Colonic mucosa (tissue), 4 donors: ENCODE data around the gene CASD1. TPM values are rescaled to one million over a fixed set of nuclear protein-coding genes. Genes with fewer than 3 reads are reported as not detected.

Experiments used
- DNase-seq: peaks from one replicate; pipeline ENCODE4 v3.0.0-alpha.2; 2020
- H3K27ac ChIP-seq: fragments of 200-600 bp; one replicate; pipeline ENCODE4 v1.8.0; 2021
- H3K27me3 ChIP-seq: fragments of 200-600 bp; one replicate; pipeline ENCODE4 v1.8.0; 2021
- H3K36me3 ChIP-seq: fragments of 200-600 bp; one replicate; pipeline ENCODE4 v1.8.0; 2021
- H3K4me1 ChIP-seq: fragments of 200-600 bp; one replicate; pipeline ENCODE4 v1.8.0; 2021; ENCODE audit warnings: mild to moderate bottlenecking
- H3K4me3 ChIP-seq: fragments of 200-600 bp; one replicate; pipeline ENCODE4 v1.8.0; 2021
- H3K9ac ChIP-seq, 2 donors: one replicate each; pipeline ENCODE4 v1.7.0; 2013; ENCODE audit warnings: control low read depth in 2 of 2, low read depth in 2 of 2, low read length in 2 of 2
- H3K9me3 ChIP-seq: fragments of 200-600 bp; one replicate; pipeline ENCODE4 v1.8.0; 2021
- intact Hi-C: fragments of 100-400 bp; cut with DNase I; formaldehyde crosslinking; loops from one replicate; pipeline ENCODE4 v1.14.1; 2022
- total RNA-seq, 2 donors: library from RNA; stranded (reverse); fragmentation: NEBNext Ultra II Directional in 1 of 2; extraction: Animal tissue kit (Norgen Biotek cat#: 25700) in 1 of 2; gene quantifications; one replicate each; pipeline ENCODE4 v1.2.1, GENCODE V29; 2021
- TF ChIP-seq, protein P1 (sequence below): fragments of 200-600 bp; IDR thresholded peaks from one replicate; pipeline ENCODE4 v1.8.0; 2022; ENCODE audit warnings: antibody characterized with exemption, mild to moderate bottlenecking
- donor health status: healthy.
- donor health status: DM: no; HTN: no; CAD: no.
- donor health status: DM: no; HTN: no; CAD: no.

Gene CASD1
- total RNA-seq, 2 donors from 2014 or later = 39.7 to 54.4 TPM

GRCh38 chr7:94567396-94567795, 57.8 kb downstream of the CASD1 start:
- TF ChIP-seq, protein P1, sequence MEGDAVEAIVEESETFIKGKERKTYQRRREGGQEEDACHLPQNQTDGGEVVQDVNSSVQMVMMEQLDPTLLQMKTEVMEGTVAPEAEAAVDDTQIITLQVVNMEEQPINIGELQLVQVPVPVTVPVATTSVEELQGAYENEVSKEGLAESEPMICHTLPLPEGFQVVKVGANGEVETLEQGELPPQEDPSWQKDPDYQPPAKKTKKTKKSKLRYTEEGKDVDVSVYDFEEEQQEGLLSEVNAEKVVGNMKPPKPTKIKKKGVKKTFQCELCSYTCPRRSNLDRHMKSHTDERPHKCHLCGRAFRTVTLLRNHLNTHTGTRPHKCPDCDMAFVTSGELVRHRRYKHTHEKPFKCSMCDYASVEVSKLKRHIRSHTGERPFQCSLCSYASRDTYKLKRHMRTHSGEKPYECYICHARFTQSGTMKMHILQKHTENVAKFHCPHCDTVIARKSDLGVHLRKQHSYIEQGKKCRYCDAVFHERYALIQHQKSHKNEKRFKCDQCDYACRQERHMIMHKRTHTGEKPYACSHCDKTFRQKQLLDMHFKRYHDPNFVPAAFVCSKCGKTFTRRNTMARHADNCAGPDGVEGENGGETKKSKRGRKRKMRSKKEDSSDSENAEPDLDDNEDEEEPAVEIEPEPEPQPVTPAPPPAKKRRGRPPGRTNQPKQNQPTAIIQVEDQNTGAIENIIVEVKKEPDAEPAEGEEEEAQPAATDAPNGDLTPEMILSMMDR = no peak
- Histone ChIP-seq H3K9ac (no peak overlapping the region), H3K9me3 (no peaks in the 10 kb centered on the region), H3K4me3 (no peak overlapping the region), H3K36me3 (no peaks in the 10 kb centered on the region), H3K27ac (no peak overlapping the region), H3K4me1 (no peaks in the 10 kb centered on the region), H3K27me3 (no peaks in the 10 kb centered on the region)
- DNase-seq = no peak
- intact Hi-C loops = no loop called here

DNA sequence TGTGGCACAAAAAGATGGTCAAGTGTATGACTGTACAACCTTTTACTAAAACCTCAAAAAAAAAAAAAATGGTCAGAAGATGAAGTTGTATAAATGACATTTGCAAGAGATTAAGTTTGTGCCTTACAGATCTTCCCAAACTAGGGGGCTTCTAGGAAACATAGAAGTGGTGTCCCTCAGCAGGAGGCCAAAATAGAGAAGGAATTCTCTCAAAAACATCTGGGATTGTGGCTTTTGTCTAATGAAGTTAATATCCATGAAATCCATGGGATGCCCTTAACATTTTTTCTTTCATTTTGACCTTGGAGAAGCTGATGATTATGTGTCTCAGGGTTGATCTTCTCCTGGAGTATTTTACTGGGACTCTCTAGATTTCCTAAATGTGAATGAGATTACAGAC, 62.2 kb downstream of the CASD1 start:
- Histone ChIP-seq H3K9me3 (no peaks in the 10 kb centered on the region), H3K27me3 (no peaks in the 10 kb centered on the region), H3K36me3 (no peaks in the 10 kb centered on the region), H3K9ac (no peak overlapping the region), H3K4me1 (no peaks in the 10 kb centered on the region), H3K27ac (no peak overlapping the region), H3K4me3 (no peak overlapping the region)
- DNase-seq = no peak
- TF ChIP-seq, protein P1 = no peak
- intact Hi-C loops = no loop called here

DNA sequence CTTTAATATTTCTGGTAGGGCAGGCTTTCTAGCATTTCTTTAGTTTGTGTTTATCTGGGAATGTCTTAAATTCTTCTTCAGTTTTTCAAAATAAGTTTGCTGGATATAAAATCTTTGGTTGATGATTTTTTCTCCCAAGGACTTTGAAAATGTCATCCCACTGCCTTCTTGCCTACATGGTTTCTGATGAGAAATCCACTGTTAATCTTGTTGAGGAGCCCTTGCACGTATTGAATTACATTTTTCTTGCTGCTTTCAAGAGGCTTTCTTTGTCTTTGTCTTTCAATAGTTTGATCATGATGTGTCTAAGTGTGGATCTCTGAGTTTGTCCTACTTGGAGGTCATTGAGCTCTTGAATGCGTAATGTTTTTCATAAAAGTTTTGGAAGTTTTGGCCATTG, 66.0 kb downstream of the CASD1 start:
- no peak for DNase-seq
- Histone ChIP-seq H3K4me1 (no peaks in the 10 kb centered on the region), H3K9me3 (no peaks in the 10 kb centered on the region), H3K9ac (no peak overlapping the region), H3K27me3 (no peaks in the 10 kb centered on the region), H3K27ac (no peak overlapping the region), H3K4me3 (no peak overlapping the region), H3K36me3 (no peaks in the 10 kb centered on the region)
- intact Hi-C loops = no loop called here
- TF ChIP-seq, protein P1 = no peak

DNA sequence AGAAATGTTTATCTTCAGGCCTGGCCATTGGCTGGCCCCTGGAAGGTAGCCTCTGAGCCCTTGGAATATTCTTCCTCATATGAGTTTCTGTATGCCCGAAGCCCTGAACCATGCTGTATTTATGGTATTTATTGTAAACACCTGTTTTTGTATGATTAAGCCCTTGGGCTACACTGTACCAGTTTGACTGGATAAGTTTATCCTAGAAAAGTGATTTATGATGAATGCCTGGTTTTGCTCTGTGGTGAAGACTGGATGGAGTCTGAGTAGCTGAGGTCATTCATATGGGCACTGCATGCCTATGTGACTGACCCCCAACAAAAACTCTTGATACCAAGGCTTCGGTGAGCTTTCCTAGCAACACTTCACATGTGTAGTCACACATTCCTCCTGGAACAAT, 66.7 kb downstream of the CASD1 start:
- no peak overlapping the region for H3K9ac ChIP-seq
- DNase-seq = no peak
- no peaks in the 10 kb centered on the region for H3K4me1 ChIP-seq
- no peaks in the 10 kb centered on the region for H3K36me3 ChIP-seq
- TF ChIP-seq, protein P1 = no peak
- H3K27me3 ChIP-seq = no peaks in the 10 kb centered on the region
- H3K4me3 ChIP-seq = no peak overlapping the region
- H3K9me3 ChIP-seq = no peaks in the 10 kb centered on the region
- no peak overlapping the region for H3K27ac ChIP-seq
- intact Hi-C loops = no loop called here

DNA sequence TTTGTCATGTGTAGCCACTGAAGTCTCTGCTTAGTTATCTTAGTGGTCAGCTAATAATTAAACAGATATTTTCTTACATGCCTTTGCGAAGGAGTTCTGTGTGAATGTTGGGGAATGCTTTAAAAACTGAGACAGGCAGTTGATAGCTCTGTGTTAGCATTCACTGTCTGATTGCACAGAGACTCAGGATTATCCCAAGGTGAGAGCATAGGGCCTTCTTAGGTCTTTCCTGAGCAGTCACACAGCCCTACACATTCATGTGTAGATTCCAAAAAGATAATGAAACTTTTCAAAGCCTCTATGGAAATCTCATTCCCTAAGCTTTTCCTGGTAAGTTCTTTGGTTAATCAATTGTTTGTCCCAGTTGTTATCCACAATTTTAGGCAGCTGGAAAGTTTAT, 67.7 kb downstream of the CASD1 start:
- Histone ChIP-seq H3K27me3 (no peaks in the 10 kb centered on the region), H3K4me1 (no peaks in the 10 kb centered on the region), H3K27ac (no peak overlapping the region), H3K9me3 (no peaks in the 10 kb centered on the region), H3K36me3 (no peaks in the 10 kb centered on the region), H3K4me3 (no peak overlapping the region), H3K9ac (no peak overlapping the region)
- TF ChIP-seq, protein P1 = no peak
- intact Hi-C loops = no loop called here
- no peak for DNase-seq

GRCh38 chr7:94578614-94579013, 69.0 kb downstream of the CASD1 start:
- Histone ChIP-seq H3K4me3 (no peak overlapping the region), H3K9ac (no peak overlapping the region), H3K9me3 (no peaks in the 10 kb centered on the region), H3K36me3 (no peaks in the 10 kb centered on the region), H3K27ac (no peak overlapping the region), H3K4me1 (no peaks in the 10 kb centered on the region), H3K27me3 (no peaks in the 10 kb centered on the region)
- TF ChIP-seq, protein P1 = no peak
- no peak for DNase-seq
- intact Hi-C loops = no loop called here
